Stimulated activated naive CD4-positive, alpha-beta T cell (primary cell): ENCODE data around the gene CASP8AP2.
"Not testable (repeated sequence)": the region's sequence is repeated elsewhere in the genome, so short reads cannot be mapped to it uniquely, and the experiment has no call there.

ENCODE experiments used
- DNase-seq, 6 experiments: peaks; one replicate each; lab custom pipeline; 2025; lab: John Stamatoyannopoulos, UW

CASP8AP2 gene

GRCh38 chr6:89826029-89826528 is 3.6 kb upstream of the CASP8AP2 start:
- DNase-seq: no peak

- not testable (repeated sequence) for DNase-seq
These were observed 1.1 kb upstream of the CASP8AP2 start for GRCh38 chr6:89828475-89828987.

DNA sequence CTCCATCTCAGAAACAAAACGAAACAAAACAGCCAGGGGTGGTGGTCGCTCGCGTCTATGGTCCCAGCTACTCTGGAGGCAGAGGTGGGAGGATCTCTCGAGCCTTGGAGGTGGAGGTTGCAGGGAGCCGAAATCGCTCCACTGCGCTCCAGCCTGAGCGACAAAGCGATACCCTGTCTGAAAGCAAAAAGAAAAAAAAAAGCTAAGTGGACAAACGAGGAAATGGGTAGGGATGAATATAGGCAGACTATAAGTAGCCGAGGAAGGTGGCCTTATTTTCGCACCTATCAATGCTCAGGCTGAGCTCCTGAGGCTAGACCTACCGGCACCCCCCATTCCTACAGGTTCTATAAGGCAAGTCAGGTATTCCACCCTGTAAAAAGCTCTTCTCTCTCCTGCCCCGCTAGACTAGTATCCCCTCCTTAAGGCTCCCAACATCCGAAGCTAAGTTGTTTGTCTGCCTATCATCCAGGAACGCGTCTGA is 650 bp upstream of the CASP8AP2 start:
- peak in 2 of 6 experiments; percentile 33 to 46 for DNase-seq

DNA sequence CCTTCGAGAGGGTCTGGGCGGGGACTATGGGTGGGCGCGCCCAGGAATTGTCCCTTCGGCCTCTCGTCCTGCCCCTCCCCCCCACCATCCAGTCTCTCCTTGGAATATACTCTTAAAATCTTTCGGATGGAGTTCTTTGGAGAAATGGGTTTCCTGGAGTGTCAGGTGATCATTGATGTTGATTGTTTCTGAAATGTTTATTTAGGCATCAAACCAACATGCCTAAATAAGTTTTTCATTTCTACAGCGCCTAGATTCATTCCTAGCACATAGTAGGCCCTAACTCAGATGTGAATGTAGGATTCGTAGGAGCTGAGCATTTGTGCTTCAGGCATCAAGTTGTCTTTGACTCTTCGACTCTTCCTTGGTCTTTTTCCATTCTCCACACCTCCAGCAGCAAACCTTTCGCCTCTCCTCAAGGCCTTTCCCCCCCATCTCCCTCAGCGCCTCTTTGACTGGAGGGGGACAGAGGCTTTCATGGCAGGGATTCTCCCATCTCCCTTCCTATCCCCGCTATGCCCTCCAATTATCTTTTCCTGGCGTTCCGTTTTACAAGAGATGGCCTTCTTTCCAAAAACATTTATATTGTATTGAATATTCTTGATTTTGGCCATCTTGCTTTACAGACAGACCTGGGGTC is 610 bp downstream of the CASP8AP2 start:
- DNase-seq: no peak

DNA sequence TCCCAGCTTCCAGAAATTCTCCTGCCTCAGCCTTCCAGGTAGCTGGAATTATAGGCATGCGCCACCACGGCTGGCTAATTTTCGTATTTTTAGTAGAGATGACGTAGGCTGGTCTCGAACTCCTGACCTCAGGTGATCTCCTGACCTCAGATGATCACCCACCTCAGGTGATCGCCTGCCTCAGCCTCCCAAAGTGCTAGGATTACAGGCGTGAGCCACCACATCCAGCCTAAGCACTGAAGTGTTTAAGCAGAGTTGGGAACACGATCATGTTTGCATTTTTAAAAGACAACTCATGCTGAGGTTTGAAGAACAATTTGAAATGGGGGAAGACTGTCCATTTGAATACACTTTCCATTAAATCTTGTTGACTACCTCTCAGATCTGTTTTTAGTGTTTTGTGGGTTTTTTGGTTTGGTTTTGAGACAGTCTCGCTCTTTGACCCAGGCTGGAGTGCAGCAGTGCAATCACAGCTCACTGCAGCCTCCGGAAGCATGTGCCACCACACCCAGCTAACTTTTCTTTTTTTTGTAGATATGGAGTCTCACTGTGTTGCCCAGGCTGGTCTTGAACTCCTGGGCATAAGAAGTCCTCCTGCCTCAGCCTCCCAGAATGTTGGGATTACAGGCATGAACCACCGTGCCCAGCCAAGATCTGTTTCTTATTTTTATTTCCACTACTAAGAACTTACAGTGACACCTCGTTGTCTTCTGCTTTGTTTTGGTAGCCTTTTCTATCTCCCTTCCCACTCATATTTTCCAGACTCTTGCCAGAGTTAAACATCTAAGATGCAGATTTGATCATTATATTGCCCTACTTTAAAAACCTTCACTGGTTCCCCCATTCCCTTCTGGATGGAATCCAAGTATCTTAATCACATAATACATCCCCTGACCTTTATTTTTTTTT is 5.5 kb downstream of the CASP8AP2 start:
- peak in 2 of 6 experiments; percentile 8 to 20 for DNase-seq

GRCh38 chr6:89836639-89837222 is 7.1 kb downstream of the CASP8AP2 start:
- no peak for DNase-seq

- DNase-seq: no peak
These were observed 10.9 kb downstream of the CASP8AP2 start for GRCh38 chr6:89840538-89840937.

DNA sequence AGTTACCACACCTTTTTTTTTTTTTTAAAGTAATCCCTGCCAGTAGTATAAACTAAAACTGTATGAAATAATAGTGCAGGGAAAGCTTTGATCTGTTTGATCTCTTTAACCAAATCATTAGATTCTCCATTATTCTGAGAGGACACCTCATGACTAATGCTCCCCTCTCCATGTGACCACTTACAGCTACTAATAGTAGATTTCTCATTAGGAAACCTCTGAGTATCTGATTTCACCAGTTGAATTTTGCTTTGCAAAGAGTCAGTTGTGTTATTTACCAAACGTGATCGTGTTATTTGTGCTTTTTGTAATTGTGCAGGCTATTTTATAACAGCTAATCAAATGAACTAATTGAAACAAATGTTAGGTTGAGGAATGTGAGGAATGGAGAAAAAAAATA is 12.5 kb downstream of the CASP8AP2 start:
- DNase-seq: no peak

DNA sequence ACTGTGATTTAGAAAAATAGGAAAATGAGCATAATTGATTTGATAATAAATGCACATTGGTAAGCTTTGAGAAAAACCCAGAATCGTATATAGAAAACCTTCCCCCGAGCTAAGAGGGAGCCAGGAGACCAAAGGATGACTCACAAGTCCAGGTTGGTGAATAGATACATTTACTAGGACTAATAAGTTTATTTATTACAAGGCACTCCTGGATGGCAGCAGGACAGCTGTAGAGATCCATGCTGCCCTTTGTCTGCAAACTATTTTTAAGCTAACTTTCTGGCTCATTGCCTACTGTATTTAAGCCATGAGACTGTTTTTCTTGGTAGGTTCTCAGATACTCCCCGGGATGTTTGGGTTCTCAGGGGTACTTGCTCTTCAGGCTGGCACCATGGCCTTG is 13.4 kb downstream of the CASP8AP2 start:
- DNase-seq: no peak

- DNase-seq: not testable (repeated sequence)
These were observed 17.8 kb downstream of the CASP8AP2 start for GRCh38 chr6:89847513-89847912.

DNA sequence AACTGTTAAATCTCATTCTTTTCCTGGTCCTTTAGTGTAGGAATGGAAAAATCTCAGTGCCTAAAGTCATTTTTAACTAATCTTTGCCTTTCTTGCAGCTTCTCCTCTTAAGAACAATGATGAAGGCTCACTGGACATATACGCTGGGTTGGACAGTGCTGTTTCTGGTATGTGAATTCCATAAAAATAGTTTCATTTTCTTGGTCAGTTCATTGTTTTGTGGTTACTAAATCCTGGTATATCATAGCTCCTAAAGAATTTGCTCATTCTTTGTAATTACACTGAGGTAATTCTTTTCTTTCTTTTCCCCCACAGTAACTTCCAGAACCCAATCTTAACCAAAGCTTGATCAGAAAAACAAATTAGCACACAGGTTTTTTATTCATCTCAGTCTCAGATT is 23.4 kb downstream of the CASP8AP2 start:
- DNase-seq: no peak

DNA sequence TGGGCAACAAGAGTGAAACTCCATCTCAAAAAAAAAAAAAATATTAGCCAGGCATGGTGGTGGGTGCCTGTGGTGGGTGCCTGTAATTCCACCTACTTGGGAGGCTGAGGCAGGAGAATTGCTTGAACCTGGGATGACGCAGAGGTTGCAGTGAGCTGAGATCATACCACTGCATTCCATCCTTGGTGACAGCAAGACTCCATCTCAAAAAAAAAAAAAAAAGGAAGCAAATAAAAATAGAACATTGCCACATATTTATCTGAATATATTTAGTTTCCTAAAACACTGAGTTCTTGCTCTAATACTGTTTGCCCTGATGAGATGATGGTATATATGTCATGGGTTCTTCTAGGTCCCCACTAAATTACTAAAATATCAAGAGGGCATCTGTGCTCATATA is 28.4 kb downstream of the CASP8AP2 start:
- no peak for DNase-seq

- no peak for DNase-seq
These were observed 30.1 kb downstream of the CASP8AP2 start for GRCh38 chr6:89859744-89860143.

- DNase-seq: no peak
These were observed 32.6 kb downstream of the CASP8AP2 start for GRCh38 chr6:89862273-89862672.

DNA sequence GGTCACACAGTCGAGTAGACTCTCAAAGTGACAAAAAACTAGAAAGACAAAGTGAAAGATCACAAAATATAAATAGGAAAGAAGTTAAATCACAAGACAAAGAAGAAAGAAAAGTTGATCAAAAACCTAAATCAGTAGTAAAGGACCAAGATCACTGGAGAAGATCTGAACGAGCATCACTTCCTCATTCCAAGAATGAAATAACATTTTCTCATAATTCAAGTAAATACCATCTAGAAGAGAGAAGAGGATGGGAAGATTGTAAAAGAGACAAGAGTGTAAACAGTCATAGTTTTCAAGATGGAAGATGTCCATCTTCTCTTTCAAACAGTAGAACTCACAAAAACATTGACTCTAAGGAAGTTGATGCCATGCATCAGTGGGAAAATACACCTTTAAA is 33.0 kb downstream of the CASP8AP2 start:
- no peak for DNase-seq

DNA sequence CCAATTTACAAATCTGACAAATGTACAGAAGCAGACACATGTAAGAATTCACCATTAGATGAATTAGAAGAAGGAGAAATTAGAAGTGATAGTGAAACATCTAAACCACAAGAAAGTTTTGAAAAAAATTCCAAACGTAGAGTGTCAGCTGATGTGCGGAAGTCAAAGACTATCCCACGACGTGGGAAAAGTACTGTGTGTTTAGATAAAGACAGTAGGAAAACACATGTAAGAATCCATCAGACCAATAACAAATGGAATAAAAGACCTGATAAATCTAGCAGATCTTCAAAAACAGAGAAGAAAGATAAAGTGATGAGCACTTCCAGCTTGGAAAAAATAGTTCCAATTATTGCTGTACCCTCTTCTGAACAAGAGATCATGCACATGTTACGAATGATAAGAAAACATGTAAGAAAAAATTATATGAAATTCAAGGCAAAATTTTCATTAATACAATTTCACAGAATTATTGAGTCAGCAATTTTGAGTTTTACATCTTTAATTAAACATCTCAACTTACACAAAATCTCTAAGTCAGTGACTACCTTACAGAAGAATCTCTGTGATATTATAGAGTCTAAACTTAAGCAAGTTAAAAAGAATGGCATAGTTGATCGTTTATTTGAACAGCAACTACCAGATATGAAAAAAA is 36.5 kb downstream of the CASP8AP2 start:
- no peak for DNase-seq

GRCh38 chr6:89873721-89874120 is 44.0 kb downstream of the CASP8AP2 start:
- no peak for DNase-seq

DNA sequence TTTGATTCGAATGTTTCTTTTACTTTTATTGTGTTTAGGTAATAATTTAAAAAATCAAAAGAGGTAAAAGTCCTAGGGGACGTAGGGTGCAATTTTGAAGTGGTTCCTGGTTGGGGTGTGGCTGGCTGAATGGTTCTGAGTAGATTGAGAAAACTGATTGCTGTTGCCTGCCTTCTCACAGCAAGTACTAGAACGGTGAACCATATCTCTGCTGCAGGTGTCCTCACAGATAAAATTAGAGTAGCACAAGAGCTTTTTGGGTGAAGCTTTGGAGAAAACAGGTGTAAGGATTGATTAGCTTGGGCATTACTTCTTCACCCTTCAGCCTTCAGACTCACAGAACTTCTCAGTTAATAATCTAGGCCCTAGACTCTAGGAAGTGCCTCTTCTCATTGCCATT is 44.8 kb downstream of the CASP8AP2 start:
- no peak for DNase-seq

- DNase-seq: no peak
These were observed 56.9 kb downstream of the CASP8AP2 start for GRCh38 chr6:89886378-89887120.

DNA sequence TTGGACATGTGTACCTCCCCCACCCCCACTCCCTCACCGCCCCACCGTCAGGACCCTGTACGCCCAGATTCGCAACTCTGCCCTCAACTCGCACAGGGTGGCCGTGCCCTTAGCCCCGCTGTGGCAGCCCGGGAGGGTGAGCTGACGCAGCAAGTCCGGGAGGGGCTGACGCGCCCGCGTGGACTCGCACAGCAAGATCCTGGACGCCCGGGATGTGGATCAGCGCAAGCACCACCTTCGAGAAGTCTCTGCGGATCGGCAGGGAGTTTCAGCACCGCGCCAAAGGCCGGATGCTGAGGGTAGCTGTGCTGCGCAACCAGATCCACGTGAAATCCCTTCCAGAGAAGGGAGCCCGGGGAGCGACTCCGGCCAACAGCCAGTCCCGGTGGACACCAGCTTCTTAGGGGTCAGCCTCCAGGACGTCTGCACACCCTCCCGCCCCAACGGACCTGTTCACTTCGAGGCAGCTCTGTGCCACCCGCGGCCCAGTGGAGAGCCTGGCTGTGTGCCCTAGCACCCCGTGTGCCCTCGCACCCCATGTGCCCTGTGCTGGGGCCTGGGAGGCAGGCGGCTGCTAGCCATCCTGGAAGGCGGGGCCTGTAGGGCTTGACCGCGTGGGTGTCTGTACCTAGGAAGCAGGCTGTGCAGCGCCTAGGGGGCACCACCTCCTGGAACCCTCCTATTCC is 57.9 kb downstream of the CASP8AP2 start:
- peak in 1 of 6 experiments; percentile 1 for DNase-seq

DNA sequence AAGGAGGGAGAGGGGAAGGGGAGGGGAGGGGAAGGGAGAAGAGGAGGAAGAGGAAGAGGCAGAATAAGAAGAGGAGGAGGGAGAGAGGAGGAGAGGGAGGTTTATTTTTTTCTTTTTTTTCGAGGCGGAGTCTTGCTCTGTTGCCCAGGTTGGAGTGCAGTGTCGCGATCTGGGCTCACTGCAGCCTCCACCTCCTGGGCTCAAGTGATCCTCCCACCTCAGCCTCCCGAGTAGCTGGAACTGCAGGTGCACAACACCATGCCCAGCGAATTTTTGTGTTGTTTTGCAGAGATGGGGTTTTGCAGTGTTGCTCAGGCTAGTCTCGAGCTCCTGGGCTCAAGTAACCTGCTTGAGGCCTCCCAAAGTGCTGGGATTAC is 58.4 kb downstream of the CASP8AP2 start:
- no peak for DNase-seq
